ENCODE measurements around the gene UMODL1. TPM values are rescaled to one million over a fixed set of nuclear protein-coding genes. Genes with fewer than 3 reads are reported as not detected.

The UMODL1 gene
- total RNA-seq, 2 experiments from 2014 or later, result 0.26 to 0.30 TPM

DNA sequence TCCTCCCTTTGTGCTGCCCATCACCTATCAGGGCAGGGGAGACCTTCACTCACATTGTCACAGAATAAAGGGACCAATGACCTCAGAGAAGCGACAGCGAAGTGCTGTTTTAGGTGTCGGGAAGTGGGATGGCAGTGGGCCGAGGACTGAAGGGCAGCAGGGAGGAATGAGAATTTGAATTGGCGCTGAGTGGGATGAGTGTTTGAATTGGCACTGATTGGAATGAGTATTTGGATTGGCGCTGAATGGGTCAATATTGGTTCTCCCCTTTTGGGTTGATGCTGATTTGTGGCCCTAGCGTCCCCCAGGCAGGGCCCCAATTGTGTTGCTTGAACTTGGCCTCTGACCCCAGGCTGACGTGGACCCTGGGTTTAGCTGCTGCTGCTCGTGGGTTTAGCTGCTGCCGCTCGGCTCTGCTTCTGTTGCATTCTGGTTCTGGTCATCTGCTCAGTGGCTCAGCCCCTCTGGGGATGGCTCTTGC, 12.4 kb upstream of the UMODL1 start:
- Mint-ChIP-seq H3K4me1 (peaks cover 28% of the 10 kb centered on the region), H3K36me3 (no peaks in the 10 kb centered on the region), H3K27me3 (no peaks in the 10 kb centered on the region), H3K27ac (no peak overlapping the region), H3K9me3 (no peaks in the 10 kb centered on the region), H3K4me3 (no peak overlapping the region)
- ATAC-seq (ENCODE audit: low read depth) (no peak), DNase-seq (no peak)
- POLR2A ChIA-PET, result no interaction called here

DNA sequence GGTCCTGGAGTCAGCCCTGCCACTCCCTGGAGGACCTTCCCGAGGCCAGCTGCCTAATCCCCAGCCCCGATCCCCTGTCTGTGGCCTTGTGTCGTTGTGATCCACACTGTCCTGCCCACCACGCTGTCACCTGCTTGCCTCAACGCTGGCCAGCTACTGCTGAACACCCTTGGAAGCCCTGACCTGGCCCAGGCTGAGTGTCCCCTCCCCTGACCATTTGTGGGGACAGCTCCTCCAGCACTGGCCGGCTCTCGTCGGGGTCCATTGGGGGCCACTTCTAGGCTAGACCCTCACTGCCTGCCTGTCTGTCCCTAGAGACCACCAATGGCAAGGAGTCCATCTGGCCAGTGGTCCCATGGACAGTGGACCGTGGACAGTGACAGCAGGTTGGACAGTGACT, 12.0 kb upstream of the UMODL1 start:
- no peak overlapping the region for H3K4me3 Mint-ChIP-seq
- no peak overlapping the region for H3K27ac Mint-ChIP-seq
- H3K36me3 Mint-ChIP-seq, result no peaks in the 10 kb centered on the region
- H3K27me3 Mint-ChIP-seq, result no peaks in the 10 kb centered on the region
- DNase-seq (no peak), ATAC-seq (ENCODE audit: low read depth) (no peak)
- H3K9me3 Mint-ChIP-seq, result no peaks in the 10 kb centered on the region
- POLR2A ChIA-PET, result no interaction called here
- peaks cover 32% of the 10 kb centered on the region for H3K4me1 Mint-ChIP-seq

DNA sequence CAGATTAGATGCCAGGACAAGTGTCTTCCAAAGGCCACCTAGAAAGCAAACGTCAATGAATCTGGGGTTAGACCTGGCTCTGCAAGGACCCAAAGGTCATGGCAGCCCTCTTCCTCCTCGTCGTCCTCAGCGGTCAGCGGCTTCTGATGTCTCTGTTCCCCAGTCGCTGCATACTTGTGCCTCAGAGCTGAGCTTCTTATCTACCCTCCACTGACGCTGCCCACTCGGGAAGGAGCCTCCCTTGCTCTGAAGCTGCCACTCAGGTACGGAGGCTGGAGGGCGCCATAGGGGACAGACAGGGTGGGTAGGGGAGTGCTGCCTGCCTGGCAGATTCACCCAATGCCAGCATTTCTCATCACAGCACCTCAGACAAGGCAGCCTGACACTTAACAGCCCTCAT, 11.4 kb upstream of the UMODL1 start:
- H3K4me3 Mint-ChIP-seq, result no peak overlapping the region
- no peaks in the 10 kb centered on the region for H3K9me3 Mint-ChIP-seq
- no peaks in the 10 kb centered on the region for H3K36me3 Mint-ChIP-seq
- peaks cover 36% of the 10 kb centered on the region for H3K4me1 Mint-ChIP-seq
- no peak overlapping the region for H3K27ac Mint-ChIP-seq
- no peaks in the 10 kb centered on the region for H3K27me3 Mint-ChIP-seq
- DNase-seq (no peak), ATAC-seq (ENCODE audit: low read depth) (no peak)
- POLR2A ChIA-PET, result no interaction called here

DNA sequence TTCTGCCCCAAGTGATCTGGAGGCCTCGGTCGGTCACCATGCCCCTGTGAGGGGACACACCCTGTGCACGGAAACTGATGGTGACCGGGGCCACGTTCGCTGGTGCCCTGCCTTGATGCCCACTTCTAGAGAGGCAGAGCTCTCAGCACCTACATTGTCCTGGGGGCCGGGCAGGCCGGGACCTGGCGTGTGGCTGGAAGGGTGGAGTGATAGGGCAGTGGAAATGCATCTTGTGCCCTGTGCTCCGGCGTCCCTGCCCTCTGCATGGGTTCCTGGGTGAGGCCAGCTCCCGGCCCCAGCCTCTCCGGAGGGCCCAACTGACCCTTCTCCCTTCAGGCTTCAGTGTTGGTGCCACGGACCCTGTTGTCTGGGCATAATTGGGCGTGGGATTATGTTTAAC, 11.0 kb upstream of the UMODL1 start:
- no peak for ATAC-seq (ENCODE audit: low read depth)
- no peak for DNase-seq
- Mint-ChIP-seq H3K27me3 (no peaks in the 10 kb centered on the region), H3K36me3 (no peaks in the 10 kb centered on the region), H3K9me3 (no peaks in the 10 kb centered on the region), H3K27ac (no peak overlapping the region), H3K4me3 (no peak overlapping the region), H3K4me1 (peaks cover 38% of the 10 kb centered on the region)
- POLR2A ChIA-PET, result no interaction called here

DNA sequence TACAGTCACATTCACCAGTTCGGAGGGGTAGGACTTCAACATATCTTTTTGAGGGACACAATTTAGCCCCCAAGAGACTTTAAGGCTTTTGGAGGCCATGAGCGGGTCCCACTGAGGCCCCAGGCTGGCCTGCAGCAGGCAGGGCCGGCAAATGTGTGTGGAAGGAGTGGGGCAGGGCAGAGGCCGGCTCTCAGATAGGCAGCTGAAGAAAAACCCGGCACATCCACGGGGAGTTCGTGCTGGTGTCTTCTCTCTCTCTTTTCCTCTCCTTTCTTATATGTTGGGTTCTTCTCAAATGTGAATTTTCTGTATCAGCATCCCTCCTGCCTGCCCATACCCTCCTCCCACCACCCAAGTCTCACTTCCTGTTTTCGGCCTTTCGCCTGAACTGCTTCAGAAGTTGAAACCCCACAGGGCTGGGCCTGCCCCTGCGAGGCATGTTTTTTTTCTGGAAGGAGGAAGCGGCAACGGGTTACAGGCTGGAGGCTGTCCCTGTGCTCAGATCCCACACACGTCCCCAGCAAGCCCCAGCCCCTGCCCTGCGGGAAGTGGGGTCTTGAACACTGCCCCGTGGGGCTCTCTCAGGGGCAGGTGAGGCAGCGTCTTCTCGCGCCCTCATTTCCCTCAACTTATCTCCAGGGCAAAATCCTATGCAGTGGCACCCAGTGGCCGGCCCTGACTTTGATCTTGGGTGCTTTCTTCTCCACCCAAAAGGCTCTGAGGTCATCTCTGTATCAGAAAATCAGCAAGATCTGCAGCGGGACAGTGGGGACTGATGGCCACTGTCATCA, 9.7 kb upstream of the UMODL1 start:
- H3K36me3 Mint-ChIP-seq, result no peaks in the 10 kb centered on the region
- H3K4me1 Mint-ChIP-seq, result peaks cover 43% of the 10 kb centered on the region
- no peaks in the 10 kb centered on the region for H3K9me3 Mint-ChIP-seq
- H3K27ac Mint-ChIP-seq, result peak overlapping the region; percentile 96
- H3K4me3 Mint-ChIP-seq, result peak overlapping the region; percentile 87
- ATAC-seq (ENCODE audit: low read depth), result no peak
- H3K27me3 Mint-ChIP-seq, result no peaks in the 10 kb centered on the region
- POLR2A ChIA-PET, result interaction anchor here (0.8 to 3.4 kb wide), 4 partner anchors 47 to 272 kb away, joined by 3 to 24 read pairs (median 4); no protein-coding TSS in a partner anchor
- peak; percentile 52 for DNase-seq

DNA sequence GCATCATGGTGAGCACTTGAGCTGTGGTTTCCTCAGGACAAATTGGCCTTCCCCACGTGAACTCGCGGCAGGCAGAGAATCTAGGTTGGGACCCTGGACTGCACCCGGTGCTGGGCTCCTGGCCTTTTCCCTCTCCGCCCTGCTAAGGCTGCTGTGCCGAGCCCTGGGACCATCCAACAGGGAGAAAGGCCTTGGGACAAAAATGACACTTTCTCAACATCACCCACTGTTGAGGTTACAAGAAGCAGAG, 9.2 kb upstream of the UMODL1 start:
- Mint-ChIP-seq H3K27ac (peak overlapping the region; percentile 96), H3K4me1 (peaks cover 43% of the 10 kb centered on the region), H3K4me3 (peak overlapping the region; percentile 87), H3K36me3 (no peaks in the 10 kb centered on the region), H3K9me3 (no peaks in the 10 kb centered on the region), H3K27me3 (no peaks in the 10 kb centered on the region)
- ATAC-seq (ENCODE audit: low read depth) (no peak), DNase-seq (no peak)
- POLR2A ChIA-PET, result interaction anchor here (0.8 to 3.4 kb wide), 5 partner anchors 47 to 271 kb away, joined by 3 to 24 read pairs (median 4); no protein-coding TSS in a partner anchor

DNA sequence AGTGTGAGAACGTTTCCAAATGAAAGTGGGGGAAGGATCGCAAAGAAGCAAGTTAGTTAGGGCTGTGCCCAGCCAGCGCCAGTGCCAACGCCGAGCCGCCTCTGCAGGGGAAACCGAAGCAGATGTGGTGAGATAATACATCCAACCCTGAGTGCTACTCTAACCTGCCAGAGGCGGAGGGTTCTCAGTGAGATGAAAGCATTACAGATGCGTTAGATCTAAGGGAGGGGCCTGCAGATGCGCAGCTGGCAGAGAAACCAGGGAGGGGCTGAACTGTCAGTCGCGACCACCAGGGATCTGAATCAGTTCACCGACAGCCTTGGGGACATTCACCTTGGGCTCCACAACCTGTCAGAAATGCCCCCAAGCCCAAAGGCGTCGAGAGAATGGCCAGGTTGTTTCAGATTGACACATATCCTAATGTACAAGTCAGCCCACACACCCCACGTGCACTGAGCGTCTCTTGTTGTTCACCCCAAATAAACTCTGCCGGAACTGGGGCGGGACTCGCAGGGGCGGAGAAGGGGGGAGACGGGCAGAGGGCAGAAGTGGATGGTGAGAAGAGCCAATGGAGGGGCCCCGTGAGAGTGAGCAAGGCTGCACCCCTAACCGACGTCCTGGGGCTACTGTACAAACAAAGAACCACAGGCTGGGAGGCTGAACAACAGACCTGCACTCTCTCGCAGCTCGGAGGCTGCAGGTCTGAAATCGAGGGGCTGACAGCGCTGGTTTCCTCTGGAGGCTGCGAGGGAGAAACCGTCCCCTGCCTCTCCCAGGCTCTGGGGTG, 8.7 kb upstream of the UMODL1 start:
- H3K9me3 Mint-ChIP-seq, result no peaks in the 10 kb centered on the region
- no peaks in the 10 kb centered on the region for H3K27me3 Mint-ChIP-seq
- peaks cover 43% of the 10 kb centered on the region for H3K4me1 Mint-ChIP-seq
- ATAC-seq (ENCODE audit: low read depth) (peak; percentile 82), DNase-seq (peak; percentile 81)
- peak overlapping the region; percentile 96 for H3K27ac Mint-ChIP-seq
- POLR2A ChIA-PET, result interaction anchor here (0.8 to 3.4 kb wide), 10 partner anchors 10 to 342 kb away, joined by 3 to 24 read pairs (median 4); partner anchors contain the start of gene UBASH3A
- peak overlapping the region; percentile 87 for H3K4me3 Mint-ChIP-seq
- H3K36me3 Mint-ChIP-seq, result no peaks in the 10 kb centered on the region

DNA sequence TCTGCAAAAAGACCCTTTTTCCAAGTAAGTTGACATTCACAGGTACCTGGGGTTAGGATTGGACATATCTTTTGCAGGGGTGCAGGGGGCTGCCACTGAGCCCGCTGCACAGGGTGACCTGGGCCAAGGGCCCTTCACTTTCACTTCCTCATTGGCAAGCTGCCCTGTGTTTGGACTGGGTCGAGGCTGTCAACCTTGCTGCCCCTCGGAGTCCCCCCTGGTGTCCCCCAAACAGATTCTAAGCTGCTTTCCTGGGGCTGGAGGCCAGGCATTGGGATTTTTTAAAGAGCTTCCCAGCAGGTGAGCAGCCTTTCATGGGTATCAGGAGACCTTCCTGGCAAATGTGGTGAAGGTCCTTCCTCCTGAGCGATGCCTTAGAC, 7.9 kb upstream of the UMODL1 start:
- ATAC-seq (ENCODE audit: low read depth) (no peak), DNase-seq (peak; percentile 48)
- no peaks in the 10 kb centered on the region for H3K27me3 Mint-ChIP-seq
- H3K4me1 Mint-ChIP-seq, result peaks cover 43% of the 10 kb centered on the region
- H3K4me3 Mint-ChIP-seq, result peak overlapping the region; percentile 87
- POLR2A ChIA-PET, result interaction anchor here (0.9 to 3.4 kb wide), 10 partner anchors 11 to 701 kb away, joined by 3 to 24 read pairs (median 4); partner anchors contain the start of genes PRDM15, UBASH3A and ZBTB21
- H3K27ac Mint-ChIP-seq, result peak overlapping the region; percentile 96
- no peaks in the 10 kb centered on the region for H3K9me3 Mint-ChIP-seq
- H3K36me3 Mint-ChIP-seq, result no peaks in the 10 kb centered on the region

DNA sequence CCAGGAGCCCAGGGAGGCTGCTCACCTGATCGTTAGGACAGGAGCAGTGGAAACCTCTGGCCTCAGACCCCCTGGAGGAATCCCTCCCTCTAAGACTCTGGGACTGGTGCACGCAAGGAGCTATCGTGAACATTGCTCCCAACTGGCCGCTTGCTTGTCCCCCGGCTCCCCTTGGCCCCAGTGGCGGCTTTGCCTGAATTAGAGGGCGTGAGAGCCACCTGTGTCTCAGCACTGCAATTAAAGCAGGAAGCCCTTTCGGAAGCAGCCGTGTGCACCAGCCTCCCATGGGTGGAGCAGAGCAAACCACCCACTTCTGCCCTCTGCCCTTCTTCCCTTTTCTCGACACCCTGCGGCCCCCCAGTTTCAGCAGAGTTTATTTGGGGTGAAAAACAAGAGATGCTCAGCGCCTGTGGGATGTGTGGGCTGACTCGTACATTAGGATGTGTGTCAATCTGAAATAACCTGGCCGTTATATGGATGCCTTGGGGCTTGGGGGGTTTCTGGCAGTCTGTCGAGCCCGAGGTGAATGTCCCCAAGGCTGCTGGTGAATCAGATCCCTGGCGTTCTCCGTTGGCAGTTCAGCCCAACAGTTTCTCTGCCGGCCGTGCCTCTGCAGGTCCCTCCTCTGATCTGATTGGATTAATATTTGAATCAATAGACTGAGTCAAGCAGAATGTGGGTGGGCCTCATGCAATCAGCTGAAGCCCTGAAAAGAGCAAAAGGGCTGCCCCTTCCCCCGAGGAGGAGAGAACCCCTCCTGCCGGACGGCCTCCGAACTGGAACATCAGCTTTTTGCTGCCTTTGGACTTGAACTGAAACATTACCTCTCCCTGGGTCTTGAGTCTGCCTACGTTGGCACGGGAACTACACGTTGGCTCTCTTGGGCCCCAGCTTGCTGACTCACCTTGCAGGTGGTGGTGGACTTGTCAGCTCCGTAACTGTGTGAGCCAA, 7.3 kb upstream of the UMODL1 start:
- POLR2A ChIA-PET, result interaction anchor here (0.6 to 3.4 kb wide), 13 partner anchors 10 to 701 kb away, joined by 3 to 24 read pairs (median 4); partner anchors contain the start of genes PRDM15, UBASH3A and ZBTB21
- no peaks in the 10 kb centered on the region for H3K27me3 Mint-ChIP-seq
- H3K27ac Mint-ChIP-seq, result peak overlapping the region; percentile 96
- no peaks in the 10 kb centered on the region for H3K36me3 Mint-ChIP-seq
- peaks cover 40% of the 10 kb centered on the region for H3K4me1 Mint-ChIP-seq
- DNase-seq (peak; percentile 68), ATAC-seq (ENCODE audit: low read depth) (peak; percentile 30)
- H3K9me3 Mint-ChIP-seq, result no peaks in the 10 kb centered on the region
- H3K4me3 Mint-ChIP-seq, result peak overlapping the region; percentile 87

DNA sequence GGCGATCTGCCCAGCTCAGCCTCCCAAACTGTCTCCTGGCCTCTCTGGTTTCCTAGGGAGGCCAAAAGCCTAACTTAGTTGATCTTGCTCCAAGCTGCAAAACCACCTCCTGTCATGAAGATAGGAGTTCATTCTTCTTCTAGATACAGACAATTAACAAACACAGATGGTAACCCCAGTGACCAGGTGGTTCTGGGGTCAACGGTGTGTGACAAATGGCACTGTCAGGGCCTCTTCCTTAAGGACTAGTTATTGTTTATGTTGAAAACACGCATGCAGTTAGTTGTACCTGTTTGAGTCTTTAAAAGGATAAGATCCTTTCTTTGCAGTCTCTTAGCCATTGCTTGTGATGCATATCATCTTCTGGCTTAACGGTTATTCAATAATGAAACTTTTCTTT, 4.6 kb upstream of the UMODL1 start:
- ATAC-seq (ENCODE audit: low read depth) (no peak), DNase-seq (no peak)
- H3K4me3 Mint-ChIP-seq, result no peak overlapping the region
- no peaks in the 10 kb centered on the region for H3K36me3 Mint-ChIP-seq
- H3K4me1 Mint-ChIP-seq, result peaks cover 34% of the 10 kb centered on the region
- no peaks in the 10 kb centered on the region for H3K9me3 Mint-ChIP-seq
- no peak overlapping the region for H3K27ac Mint-ChIP-seq
- no peaks in the 10 kb centered on the region for H3K27me3 Mint-ChIP-seq
- POLR2A ChIA-PET, result no interaction called here

DNA sequence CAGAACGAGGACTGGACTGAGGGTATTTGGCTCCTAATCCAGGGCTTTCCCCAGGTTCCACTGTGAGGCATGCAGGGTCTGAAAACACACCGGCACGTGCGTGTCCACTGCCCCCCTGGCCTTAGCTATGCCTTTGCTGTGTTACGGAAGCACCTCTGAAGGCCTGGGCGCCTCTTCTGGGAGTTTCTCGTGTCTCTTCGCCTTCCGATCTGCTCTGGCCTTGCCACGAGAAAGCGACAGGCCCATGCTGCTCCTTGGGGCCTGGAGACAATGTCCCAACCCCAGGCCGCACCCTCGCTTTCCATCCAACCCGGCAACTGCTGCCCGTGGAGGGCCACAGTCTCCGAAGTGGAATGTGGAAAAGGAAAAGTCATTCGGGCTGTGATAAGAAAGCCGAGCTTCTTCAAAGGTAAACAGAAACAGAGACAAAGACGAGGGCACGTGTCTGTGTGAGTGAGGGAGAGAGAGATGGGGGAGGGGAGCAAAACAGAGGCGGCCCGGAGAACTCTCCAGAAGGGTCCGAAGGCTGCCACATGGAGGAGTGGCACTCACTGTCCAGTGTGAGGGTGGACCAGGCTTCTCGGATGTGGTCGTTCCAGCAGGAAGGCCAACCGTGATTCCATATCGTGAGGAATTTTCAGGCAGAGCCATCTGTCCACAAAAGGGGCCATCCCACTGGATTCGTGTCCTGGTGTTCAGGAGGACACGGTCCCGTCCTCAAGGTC, 3.4 kb upstream of the UMODL1 start:
- Mint-ChIP-seq H3K27me3 (no peaks in the 10 kb centered on the region), H3K4me1 (peaks cover 22% of the 10 kb centered on the region), H3K9me3 (no peaks in the 10 kb centered on the region), H3K27ac (no peak overlapping the region), H3K4me3 (no peak overlapping the region), H3K36me3 (no peaks in the 10 kb centered on the region)
- DNase-seq, result no peak
- ATAC-seq (ENCODE audit: low read depth), result no peak
- POLR2A ChIA-PET, result no interaction called here

DNA sequence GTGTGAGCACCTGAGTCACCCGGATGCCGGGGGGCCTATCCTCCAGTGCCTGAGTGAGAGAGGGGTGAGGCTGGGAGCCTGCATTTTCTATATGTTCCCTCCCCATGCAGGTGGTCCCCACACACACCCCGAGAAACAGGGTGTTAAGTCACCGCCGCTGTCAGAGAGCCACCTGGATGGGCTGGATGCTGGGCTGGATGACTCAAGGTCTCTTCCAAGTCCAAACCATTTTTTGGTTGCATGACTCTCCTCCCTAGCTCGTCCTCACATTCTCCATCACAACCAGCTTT, 2.9 kb upstream of the UMODL1 start:
- H3K27ac Mint-ChIP-seq, result no peak overlapping the region
- no peaks in the 10 kb centered on the region for H3K27me3 Mint-ChIP-seq
- ATAC-seq (ENCODE audit: low read depth) (no peak), DNase-seq (no peak)
- no peaks in the 10 kb centered on the region for H3K9me3 Mint-ChIP-seq
- H3K4me1 Mint-ChIP-seq, result peaks cover 17% of the 10 kb centered on the region
- no peaks in the 10 kb centered on the region for H3K36me3 Mint-ChIP-seq
- H3K4me3 Mint-ChIP-seq, result no peak overlapping the region
- POLR2A ChIA-PET, result no interaction called here

DNA sequence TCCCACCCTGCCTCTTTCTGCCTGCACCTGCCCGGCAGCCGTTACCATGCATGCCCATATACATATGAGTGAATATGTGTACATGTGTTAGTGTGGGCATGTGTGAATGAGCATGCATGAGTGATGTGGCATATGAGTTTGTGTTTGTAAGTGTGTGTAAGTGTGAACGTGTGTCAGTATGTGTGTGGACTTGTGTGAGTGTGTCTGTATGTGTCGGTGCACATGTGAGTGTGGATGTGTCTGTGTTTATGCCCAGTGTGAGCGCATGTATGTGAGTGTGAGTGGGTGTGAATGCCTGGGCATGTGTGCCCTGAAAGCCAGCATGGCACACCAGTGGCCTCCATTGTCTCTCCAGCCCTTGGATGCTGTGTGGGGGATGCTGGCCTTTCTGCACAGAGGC, 2.5 kb upstream of the UMODL1 start:
- POLR2A ChIA-PET, result no interaction called here
- DNase-seq (no peak), ATAC-seq (ENCODE audit: low read depth) (no peak)
- H3K4me3 Mint-ChIP-seq, result no peak overlapping the region
- H3K36me3 Mint-ChIP-seq, result no peaks in the 10 kb centered on the region
- no peaks in the 10 kb centered on the region for H3K27me3 Mint-ChIP-seq
- peaks cover 16% of the 10 kb centered on the region for H3K4me1 Mint-ChIP-seq
- no peaks in the 10 kb centered on the region for H3K9me3 Mint-ChIP-seq
- H3K27ac Mint-ChIP-seq, result no peak overlapping the region

Data from activated naive CD8-positive, alpha-beta T cell treated with anti-CD3 and anti-CD28 coated beads, Interleukin-2, amount 10 ng/mL, durations not matched to agents 7 days and 5 days (primary cell).